H1 (cell line): Measurements from ENCODE around the gene MYLK3. TPM values are rescaled to one million over a fixed set of nuclear protein-coding genes. Genes with fewer than 3 reads are reported as not detected.

Source experiments
- CTCF ChIA-PET: fragments of 300-600 bp; sonication (Branson Sonifier 250); formaldehyde crosslinking; loops from one replicate; lab custom pipeline; 2021; ENCODE audit not compliant: partially characterized antibody; lab: Charles Lee
- POLR2A ChIA-PET: fragments of 300-600 bp; sonication (Branson Sonifier 250); formaldehyde crosslinking; loops from one replicate; lab custom pipeline; 2021; ENCODE audit warnings: inconsistent platforms; ENCODE audit not compliant: partially characterized antibody; lab: Charles Lee
- DNase-seq, 2 experiments: peaks; one replicate each; pipeline versions ENCODE4 v3.0.0 to v3.0.0-alpha.2; 2010 to 2022; ENCODE audit warnings: low spot score in 2 of 2, low read depth in 1 of 2, mixed read lengths in 1 of 2
- FAIRE-seq: peaks from 2 replicates; lab custom pipeline; 2011; peaks lifted over from hg19 to GRCh38; lab: Jason Lieb, UNC
- H2AFZ ChIP-seq: 2 replicates; pipeline ENCODE4 v1.8.1; 2012; ENCODE audit warnings: low read length, inconsistent platforms
- H2AK5ac ChIP-seq: 2 replicates; pipeline ENCODE4 v1.6.1; 2013; ENCODE audit warnings: low read depth, low read length
- H2BK120ac ChIP-seq: replicated peaks from 2 replicates; pipeline ENCODE3; 2013; ENCODE audit warnings: low read depth, low read length, inconsistent platforms
- H2BK12ac ChIP-seq: 2 replicates; pipeline ENCODE4 v1.6.1; 2013; ENCODE audit warnings: low read depth, low read length
- H2BK15ac ChIP-seq: 2 replicates; pipeline ENCODE4 v1.6.1; 2013; ENCODE audit warnings: low read length
- H2BK20ac ChIP-seq: 2 replicates; pipeline ENCODE4 v1.6.1; 2013; ENCODE audit warnings: low read length
- H2BK5ac ChIP-seq: 2 replicates; pipeline ENCODE4 v1.6.1; 2013; ENCODE audit warnings: low read depth, low read length
- H3K14ac ChIP-seq: 2 replicates; pipeline ENCODE4 v1.6.1; 2013; ENCODE audit warnings: inconsistent platforms; ENCODE audit not compliant: insufficient read length
- H3K18ac ChIP-seq: 2 replicates; pipeline ENCODE4 v1.6.1; 2013; ENCODE audit warnings: low read length; ENCODE audit errors: extremely low read depth
- H3K23ac ChIP-seq: 2 replicates; pipeline ENCODE4 v1.6.1; 2013; ENCODE audit warnings: inconsistent platforms; ENCODE audit not compliant: insufficient read length
- H3K23me2 ChIP-seq: 2 replicates; pipeline ENCODE4 v1.6.1; 2013; ENCODE audit warnings: low read depth, low read length
- H3K27ac ChIP-seq: 2 replicates; pipeline ENCODE4 v1.6.1; 2011; ENCODE audit warnings: low read depth, low read length, inconsistent platforms
- H3K27me3 ChIP-seq, 4 experiments: replicated peaks in 1 of 4; 1 replicate in 1 of 4; 2 replicates in 3 of 4; pipeline versions ENCODE4 v1.6.1 to v1.8.1; 2011 to 2013; ENCODE audit warnings: low read length in 3 of 4, mild to moderate bottlenecking in 3 of 4, inconsistent platforms in 2 of 4, mixed read lengths in 2 of 4, moderate library complexity in 1 of 4; ENCODE audit not compliant: control insufficient read depth in 3 of 4, insufficient read depth in 3 of 4; ENCODE audit errors: extremely low read depth in 1 of 4
- H3K36me3 ChIP-seq, 4 experiments: 2 replicates each; pipeline versions ENCODE4 v1.6.1 to v1.8.1; 2011 to 2013; ENCODE audit warnings: mild to moderate bottlenecking in 4 of 4, low read length in 3 of 4, moderate library complexity in 2 of 4, control low read depth in 1 of 4, inconsistent platforms in 1 of 4; ENCODE audit not compliant: insufficient read depth in 4 of 4, control insufficient read depth in 2 of 4
- H3K4ac ChIP-seq: replicated peaks from 2 replicates; pipeline ENCODE3; 2013; ENCODE audit warnings: low read length, low read depth, mixed read lengths, inconsistent platforms; ENCODE audit not compliant: insufficient read length
- H3K4me1 ChIP-seq, 4 experiments: replicated peaks in 1 of 4; 1 replicate in 1 of 4; 2 replicates in 3 of 4; pipeline versions ENCODE4 v1.6.1 to v1.8.1; 2011 to 2013; ENCODE audit warnings: low read length in 3 of 4, inconsistent platforms in 2 of 4, mixed read lengths in 1 of 4; ENCODE audit not compliant: insufficient read depth in 4 of 4, control insufficient read depth in 3 of 4
- H3K4me2 ChIP-seq, 2 experiments: 2 replicates each; pipeline versions ENCODE4 v1.6.1 to v1.8.1; 2011 to 2013; ENCODE audit warnings: low read depth in 2 of 2, low read length in 2 of 2, control low read depth in 1 of 2, inconsistent platforms in 1 of 2, mild to moderate bottlenecking in 1 of 2; ENCODE audit not compliant: insufficient read depth in 1 of 2
- H3K4me3 ChIP-seq, 4 experiments: fragments of 200-600, 300-600 bp in 1 of 4; sonication (generic), shearing (Covaris generic), sonication (Bioruptor Twin) in 1 of 4; 2 replicates each; pipeline versions ENCODE4 v1.5.1 to v1.8.1; 2011 to 2016; ENCODE audit warnings: low read length in 4 of 4, low read depth in 3 of 4, control low read depth in 2 of 4, inconsistent platforms in 2 of 4, mild to moderate bottlenecking in 2 of 4, mixed read lengths in 1 of 4, moderate library complexity in 1 of 4; ENCODE audit not compliant: insufficient read depth in 2 of 4; ENCODE audit errors: extremely low read depth in 1 of 4
- H3K56ac ChIP-seq: replicated peaks from 2 replicates; pipeline ENCODE3; 2013; ENCODE audit warnings: low read depth, mild to moderate bottlenecking, mixed read lengths, low read length, inconsistent platforms; ENCODE audit not compliant: insufficient read length
- H3K79me1 ChIP-seq: 2 replicates; pipeline ENCODE4 v1.6.1; 2013; ENCODE audit warnings: low read depth, low read length, control low read depth
- H3K79me2 ChIP-seq, 2 experiments: 2 replicates each; pipeline versions ENCODE4 v1.6.1 to v1.8.1; 2012 to 2013; ENCODE audit warnings: low read length in 2 of 2, mild to moderate bottlenecking in 2 of 2, inconsistent platforms in 1 of 2; ENCODE audit not compliant: insufficient read depth in 2 of 2, control insufficient read depth in 1 of 2
- H3K9ac ChIP-seq, 4 experiments: replicated peaks in 1 of 4; 1 replicate in 1 of 4; 2 replicates in 3 of 4; pipeline versions ENCODE4 v1.6.1 to v1.8.1; 2011 to 2013; ENCODE audit warnings: low read depth in 3 of 4, low read length in 3 of 4, control low read depth in 2 of 4, mild to moderate bottlenecking in 2 of 4, moderate library complexity in 2 of 4, inconsistent platforms in 1 of 4; ENCODE audit errors: extremely low read depth in 1 of 4
- H3K9me3 ChIP-seq, 2 experiments: 2 replicates each; pipeline versions ENCODE4 v1.6.1 to v1.8.1; 2012 to 2013; ENCODE audit warnings: mild to moderate bottlenecking in 2 of 2, moderate library complexity in 2 of 2, control low read depth in 1 of 2, inconsistent platforms in 1 of 2, low read depth in 1 of 2, low read length in 1 of 2, mixed read lengths in 1 of 2; ENCODE audit not compliant: insufficient read depth in 2 of 2
- H4K20me1 ChIP-seq, 2 experiments: replicated peaks in 1 of 2; 2 replicates each; pipeline versions ENCODE3 to v1.8.1; 2011 to 2013; ENCODE audit warnings: inconsistent platforms in 2 of 2, low read length in 2 of 2, mild to moderate bottlenecking in 1 of 2; ENCODE audit not compliant: insufficient read depth in 2 of 2, control insufficient read depth in 1 of 2
- H4K5ac ChIP-seq: 2 replicates; pipeline ENCODE4 v1.6.1; 2013; ENCODE audit warnings: low read length, low read depth, mixed read lengths, inconsistent platforms; ENCODE audit not compliant: insufficient read length
- H4K8ac ChIP-seq: 2 replicates; pipeline ENCODE4 v1.8.0; 2013; ENCODE audit warnings: mild to moderate bottlenecking, moderate library complexity, low read length, inconsistent platforms; ENCODE audit not compliant: insufficient read depth; ENCODE audit errors: extremely low read depth
- H4K91ac ChIP-seq: replicated peaks from 2 replicates; pipeline ENCODE3; 2013; ENCODE audit warnings: low read length, mixed read lengths, inconsistent platforms; ENCODE audit not compliant: insufficient read length
- JUN ChIP-seq: IDR thresholded peaks from 2 replicates; pipeline ENCODE4 v1.6.1; 2011; ENCODE audit warnings: low read depth, mild to moderate bottlenecking, improper control_type of control experiment, low read length
- SAP30 ChIP-seq: fragments of 300-600 bp; sonication (generic); IDR thresholded peaks from 2 replicates; pipeline ENCODE4 v1.7.1; 2012; ENCODE audit warnings: low read length, moderate library complexity, mild to moderate bottlenecking, inconsistent platforms; ENCODE audit not compliant: insufficient read depth, insufficient replicate concordance
- WGBS, 2 experiments: shearing (Covaris generic) in 1 of 2; methylation state at CpG; one replicate each; pipeline versions ENCODE4 v1.1.6 to v1.1.7; 2013 to 2015; ENCODE audit warnings: low lambda C conversion rate in 2 of 2, mixed read lengths in 2 of 2, inconsistent platforms in 1 of 2, low coverage in 1 of 2, missing lambda C conversion rate in 1 of 2; ENCODE audit not compliant: insufficient replicate concordance in 2 of 2, insufficient coverage in 1 of 2, insufficient read length in 1 of 2; ENCODE audit errors: extremely low coverage in 1 of 2, missing lambda C conversion rate in 1 of 2; 5-methylcytosine and 5-hydroxymethylcytosine counted together
- polyA plus RNA-seq, 7 experiments: library from polyadenylated mRNA; depleted of rRNA in 3 of 7; stranded (reverse) in 5 of 7; unstranded in 2 of 7; fragments of >200 nt in 5 of 7; fragments of 200-250 nt in 2 of 7; gene quantifications; 1 replicate in 5 of 7; 2 replicates in 1 of 7; 4 replicates in 1 of 7; pipeline versions ENCODE4 v1.2.1 to v1.2.3, GENCODE V29; 2011 to 2013; ENCODE audit warnings: missing spikeins in 2 of 7, mixed read lengths in 2 of 7
- total RNA-seq: library from RNA; stranded (reverse); fragmentation: NEBNext Ultra II Directional; extraction: Animal tissue kit (Norgen Biotek cat#: 25700); gene quantifications from 2 replicates; pipeline ENCODE4 v1.2.1, GENCODE V29; 2021
- TF ChIP-seq, protein P1 (sequence below): IDR thresholded peaks from 2 replicates; pipeline ENCODE4 v1.6.1; 2012; ENCODE audit warnings: inconsistent platforms

MYLK3 gene
- total and polyA plus RNA-seq, 2 of the 8 experiments (the other 6 are each of a cell fraction or from before 2014, with no cell fraction given): 0.14 to 0.35 TPM

DNA sequence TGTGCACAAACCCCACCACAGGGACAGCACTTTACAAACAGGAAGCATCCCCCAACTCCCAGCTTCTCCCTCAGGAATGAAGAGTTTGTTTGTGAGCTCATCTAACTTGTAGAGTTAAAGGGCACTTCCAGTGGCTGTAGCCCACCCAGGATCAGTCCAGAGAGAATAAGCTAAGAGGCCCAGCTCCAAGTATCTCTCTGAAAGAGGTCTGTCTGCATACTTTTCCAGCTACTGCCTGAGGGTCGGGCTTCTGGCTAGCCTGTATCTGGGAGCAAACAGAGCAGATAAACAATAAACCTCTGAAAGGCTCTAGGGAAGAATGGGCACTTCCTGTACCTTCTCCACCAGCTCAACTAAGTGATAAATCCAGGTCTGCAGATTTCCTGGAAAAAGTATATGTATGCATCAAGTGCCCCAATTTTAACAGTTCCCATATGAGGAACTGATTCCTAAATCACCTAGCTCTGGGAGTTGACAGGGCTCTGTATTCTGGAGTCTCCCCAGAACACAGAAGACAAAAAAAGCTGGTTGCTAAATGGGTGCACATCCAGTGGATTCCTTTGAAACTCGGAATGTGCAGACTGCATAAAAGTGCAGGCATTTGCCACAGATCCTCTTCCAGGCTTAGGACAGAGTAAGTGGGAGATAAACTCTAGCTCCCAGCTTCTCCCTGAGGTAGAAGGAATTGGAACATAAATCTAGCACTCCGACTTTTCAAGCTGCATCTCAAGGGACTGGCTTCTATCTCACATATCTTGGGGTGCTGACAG, 37.1 kb upstream of the MYLK3 start:
- H3K79me2 ChIP-seq: no peaks in the 10 kb centered on the region
- no peak overlapping the region for H4K91ac ChIP-seq
- no peak overlapping the region for H3K9ac ChIP-seq
- H3K14ac ChIP-seq: no peak overlapping the region
- FAIRE-seq: no peak
- no peak overlapping the region for H3K27ac ChIP-seq
- no peak for DNase-seq
- H2BK120ac ChIP-seq: no peak overlapping the region
- no peak overlapping the region for H3K18ac ChIP-seq
- H3K4me2 ChIP-seq: no peak overlapping the region
- no peak overlapping the region for H3K23ac ChIP-seq
- H3K9me3 ChIP-seq: no peaks in the 10 kb centered on the region
- TF ChIP-seq, protein P1, sequence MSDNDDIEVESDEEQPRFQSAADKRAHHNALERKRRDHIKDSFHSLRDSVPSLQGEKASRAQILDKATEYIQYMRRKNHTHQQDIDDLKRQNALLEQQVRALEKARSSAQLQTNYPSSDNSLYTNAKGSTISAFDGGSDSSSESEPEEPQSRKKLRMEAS: no peak
- TF ChIP-seq JUN (no peak), SAP30 (no peak)
- WGBS, 2 experiments: 78% methylated on average over 3 of the region's 3 CpGs; no CpG with 5 or more reads in 1 of the 2 experiments
- no peaks in the 10 kb centered on the region for H4K20me1 ChIP-seq
- peak overlapping the region; percentile 10; the same call in 1 of the 2 replicates for H2AFZ ChIP-seq
- H2BK20ac ChIP-seq: no peak overlapping the region
- H3K4me1 ChIP-seq: peaks cover 0 to 5% (median 4%) of the 10 kb centered on the region in 4 experiments; a peak in 6 of 7 replicates
- H2BK12ac ChIP-seq: no peak overlapping the region
- H2BK15ac ChIP-seq: no peak overlapping the region
- H2BK5ac ChIP-seq: peak overlapping the region; percentile 0; the same call in 1 of the 2 replicates
- ChIA-PET POLR2A (interaction anchor here (1.0 to 1.2 kb wide), 3 partner anchors 86 to 99 kb away, joined by 3 read pairs; partner anchors contain the start of gene GPT2), CTCF (interaction anchor here (1.0 to 1.2 kb wide), 3 partner anchors 9 to 88 kb away, joined by 3 to 4 read pairs (median 3); no protein-coding TSS in a partner anchor)
- no peak overlapping the region for H4K5ac ChIP-seq
- no peak overlapping the region for H3K56ac ChIP-seq
- H3K23me2 ChIP-seq: peaks cover 4% of the 10 kb centered on the region
- H3K4ac ChIP-seq: no peak overlapping the region
- H3K4me3 ChIP-seq: no peak overlapping the region
- no peak overlapping the region for H2AK5ac ChIP-seq
- H3K79me1 ChIP-seq: no peaks in the 10 kb centered on the region
- H4K8ac ChIP-seq: no peak overlapping the region
- H3K27me3 ChIP-seq: no peaks in the 10 kb centered on the region
- H3K36me3 ChIP-seq: no peaks in the 10 kb centered on the region
